GM12875 (cell line): ENCODE results near the gene FIBP.

Experiments used
- H3K4me3 ChIP-seq: one replicate; pipeline ENCODE4 v1.5.1; 2011; ENCODE audit warnings: low read depth, low read length, control low read depth
- TF ChIP-seq, protein P1 (sequence below): IDR thresholded peaks from 2 replicates; pipeline ENCODE4 v1.5.1; 2011; ENCODE audit warnings: low read depth, mild to moderate bottlenecking, control low read depth, inconsistent platforms, low read length, moderate library complexity, borderline replicate concordance; ENCODE audit not compliant: insufficient read depth

The FIBP gene

DNA sequence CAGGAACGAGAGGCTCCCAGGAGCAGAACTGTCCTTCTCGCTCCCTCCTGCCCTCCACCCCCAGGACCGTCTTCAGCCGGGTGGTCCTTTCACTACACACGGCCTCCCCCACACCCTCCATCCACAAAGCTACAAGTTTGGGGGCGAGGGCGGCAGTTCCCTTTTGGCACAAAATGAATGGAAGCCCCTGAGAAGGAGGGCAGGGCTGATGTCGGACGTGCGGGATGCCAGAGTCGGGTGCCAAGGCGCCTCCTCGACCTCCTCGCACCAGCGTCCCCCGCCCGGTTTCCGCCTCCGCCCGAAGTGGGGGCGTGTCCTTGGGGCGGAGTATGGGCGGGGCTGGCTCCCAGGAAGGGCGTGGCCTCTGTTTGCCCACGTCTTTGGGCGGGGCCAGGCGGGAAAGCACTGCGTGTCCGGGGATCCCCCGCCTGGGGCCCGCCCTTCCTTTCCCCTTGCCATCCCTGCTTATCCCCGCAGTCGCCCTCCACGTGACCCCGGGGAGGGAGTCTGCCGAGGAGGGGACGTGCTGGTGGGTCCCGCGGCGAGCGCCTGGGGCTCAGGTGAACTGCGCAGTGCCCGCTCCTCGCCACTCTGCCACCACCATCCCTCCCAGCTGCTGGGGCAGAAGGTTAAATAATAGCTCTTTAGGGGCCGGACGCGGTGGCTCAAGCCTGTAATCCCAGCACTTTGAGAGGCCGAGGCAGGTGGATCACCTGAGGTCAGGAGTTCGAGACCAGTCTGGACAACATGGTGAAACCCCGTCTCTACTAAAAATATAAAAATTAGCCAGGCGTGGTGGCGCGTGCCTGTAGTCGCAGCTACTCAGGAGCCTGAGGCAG, 14.7 kb downstream of the FIBP start:
- TF ChIP-seq, protein P1, sequence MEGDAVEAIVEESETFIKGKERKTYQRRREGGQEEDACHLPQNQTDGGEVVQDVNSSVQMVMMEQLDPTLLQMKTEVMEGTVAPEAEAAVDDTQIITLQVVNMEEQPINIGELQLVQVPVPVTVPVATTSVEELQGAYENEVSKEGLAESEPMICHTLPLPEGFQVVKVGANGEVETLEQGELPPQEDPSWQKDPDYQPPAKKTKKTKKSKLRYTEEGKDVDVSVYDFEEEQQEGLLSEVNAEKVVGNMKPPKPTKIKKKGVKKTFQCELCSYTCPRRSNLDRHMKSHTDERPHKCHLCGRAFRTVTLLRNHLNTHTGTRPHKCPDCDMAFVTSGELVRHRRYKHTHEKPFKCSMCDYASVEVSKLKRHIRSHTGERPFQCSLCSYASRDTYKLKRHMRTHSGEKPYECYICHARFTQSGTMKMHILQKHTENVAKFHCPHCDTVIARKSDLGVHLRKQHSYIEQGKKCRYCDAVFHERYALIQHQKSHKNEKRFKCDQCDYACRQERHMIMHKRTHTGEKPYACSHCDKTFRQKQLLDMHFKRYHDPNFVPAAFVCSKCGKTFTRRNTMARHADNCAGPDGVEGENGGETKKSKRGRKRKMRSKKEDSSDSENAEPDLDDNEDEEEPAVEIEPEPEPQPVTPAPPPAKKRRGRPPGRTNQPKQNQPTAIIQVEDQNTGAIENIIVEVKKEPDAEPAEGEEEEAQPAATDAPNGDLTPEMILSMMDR = no peak
- peak overlapping the region; percentile 58 for H3K4me3 ChIP-seq

DNA sequence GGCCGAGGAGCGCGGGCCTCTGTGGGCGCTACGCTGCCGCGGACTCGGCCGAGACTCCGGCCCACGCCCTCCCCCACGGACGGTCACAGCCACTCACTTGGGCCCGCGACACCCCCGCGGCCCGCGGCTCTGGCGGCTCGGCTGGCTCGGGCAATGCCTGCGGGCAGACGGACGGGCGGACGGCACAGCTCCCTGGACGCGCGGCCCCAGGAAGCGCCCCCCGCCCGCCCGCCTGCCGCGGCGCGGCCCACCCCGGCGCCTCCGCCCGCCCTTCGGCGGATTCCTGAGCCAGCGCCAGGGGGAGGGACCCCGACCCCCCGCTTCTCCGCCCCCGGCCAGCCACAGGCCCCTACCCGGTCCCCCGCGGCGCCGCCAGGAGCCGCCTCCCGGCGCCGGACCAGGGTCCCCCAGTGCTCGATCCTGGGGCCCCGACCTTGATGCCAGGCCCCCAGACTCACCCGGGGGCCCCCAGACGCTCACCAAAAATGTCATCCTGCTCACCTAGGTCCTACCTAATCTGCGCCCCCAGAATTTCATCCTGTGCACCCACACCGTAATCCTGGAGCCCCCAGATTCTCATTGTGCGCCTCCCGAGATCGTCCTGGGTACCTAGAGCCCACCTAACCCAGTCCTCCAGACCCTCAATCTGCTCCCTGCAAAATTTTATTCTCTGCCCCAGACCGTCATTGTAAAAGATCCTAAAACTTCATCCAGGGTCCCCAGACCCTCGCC, 15.5 kb downstream of the FIBP start, which contains the start of gene EFEMP2:
EFEMP2 (minus strand) TSS at position 215 of the 732 bp plus-strand sequence. CDS start 446 bp downstream, outside the sequence.
- TF ChIP-seq, protein P1 = no peak
- H3K4me3 ChIP-seq = peak within 1 kb of the TSS; percentile 58

DNA sequence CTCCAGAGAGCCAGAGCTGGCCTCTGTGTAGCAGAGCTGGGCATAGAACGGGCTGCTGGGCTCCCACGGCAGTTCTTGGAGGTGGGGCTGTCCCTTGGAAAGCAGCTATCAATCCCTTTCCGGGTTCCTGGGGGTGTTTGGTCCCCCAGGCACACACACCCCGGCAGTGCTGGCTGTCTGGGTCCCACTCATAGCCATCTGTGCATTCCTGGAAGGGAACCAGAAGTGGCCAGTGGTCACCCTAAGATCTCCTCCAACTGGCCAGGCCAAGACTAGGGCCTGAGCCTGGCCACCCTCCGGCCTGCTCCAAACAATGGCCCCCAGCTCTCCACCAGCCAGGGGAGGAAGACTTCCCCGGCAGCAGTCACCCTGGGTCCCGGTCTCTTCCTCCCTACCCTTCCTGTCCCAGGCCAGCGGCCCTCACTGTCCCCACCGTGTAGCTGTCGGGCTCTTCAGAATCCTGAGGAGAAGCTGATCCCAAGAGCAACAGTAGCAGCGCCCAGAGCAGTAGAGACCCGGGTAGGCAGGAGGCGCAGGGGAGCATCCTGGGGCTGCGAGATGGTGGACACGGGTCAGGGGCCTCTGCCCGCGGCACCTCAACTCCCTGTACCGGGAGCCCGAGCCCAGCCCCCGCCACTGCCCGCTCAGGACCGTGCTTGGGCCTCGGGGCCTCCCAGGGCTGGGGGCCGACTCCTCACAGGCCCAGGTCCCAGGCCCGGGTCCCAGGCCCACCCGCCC, 16.3 kb downstream of the FIBP start:
- no peak overlapping the region for H3K4me3 ChIP-seq
- TF ChIP-seq, protein P1 = no peak

- no peak overlapping the region for H3K4me3 ChIP-seq
- TF ChIP-seq, protein P1 = no peak
Measured at GRCh38 chr11:65870706-65871681, 17.3 kb downstream of the FIBP start.

DNA sequence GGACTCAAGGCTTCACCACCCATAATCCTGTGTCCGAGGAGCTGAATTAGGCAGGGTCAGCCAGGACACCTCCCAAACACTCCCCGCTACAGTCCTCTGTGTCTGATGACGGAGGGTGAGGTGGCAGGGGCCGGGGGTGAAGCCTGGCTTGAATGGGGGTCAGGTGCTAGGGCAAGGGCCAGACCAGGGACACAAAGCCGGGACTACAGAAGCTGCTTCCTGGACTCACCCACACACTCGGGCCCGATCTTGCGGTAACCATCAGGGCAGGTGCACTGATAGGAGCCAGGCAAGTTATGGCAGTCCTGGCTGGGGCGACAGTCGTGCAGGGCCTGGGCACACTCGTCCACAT, 18.0 kb downstream of the FIBP start:
- no peak overlapping the region for H3K4me3 ChIP-seq
- TF ChIP-seq, protein P1 = no peak

GRCh38 chr11:65869643-65870306, 18.5 kb downstream of the FIBP start:
- TF ChIP-seq, protein P1 = no peak
- H3K4me3 ChIP-seq = no peak overlapping the region
